HepG2 (cell line): ENCODE measurements around the gene DIAPH1. TPM values are rescaled to one million over a fixed set of nuclear protein-coding genes. Genes with fewer than 3 reads are reported as not detected.

ENCODE experiments used
- ADNP ChIP-seq: sonication (generic); formaldehyde crosslinking; IDR thresholded peaks from 2 replicates; pipeline ENCODE4 v1.4.0; 2020; ENCODE audit warnings: missing genetic modification reagents
- HNF4A ChIP-seq: sonication (generic); formaldehyde crosslinking; IDR thresholded peaks from 2 replicates; pipeline ENCODE4 v1.4.0; 2020; ENCODE audit warnings: missing genetic modification reagents
- MEF2D ChIP-seq: sonication (generic); formaldehyde crosslinking; IDR thresholded peaks from 2 replicates; pipeline ENCODE4 v1.5.1; 2020; ENCODE audit warnings: mild to moderate bottlenecking, missing genetic modification reagents
- MXI1 ChIP-seq: IDR thresholded peaks from 3 replicates; pipeline ENCODE4 v1.6.1; 2012; ENCODE audit warnings: low read depth, low read length, inconsistent platforms, borderline replicate concordance
- NPAS2 ChIP-seq: sonication (generic); formaldehyde crosslinking; IDR thresholded peaks from 2 replicates; pipeline ENCODE4 v1.8.0; 2022; ENCODE audit warnings: mild to moderate bottlenecking, missing genetic modification reagents, borderline replicate concordance
- PHF21A ChIP-seq: sonication (generic); formaldehyde crosslinking; IDR thresholded peaks from 2 replicates; pipeline ENCODE4 v1.5.0; 2020; ENCODE audit warnings: mild to moderate bottlenecking, missing genetic modification reagents
- U2AF1 ChIP-seq: fragments of 200-400 bp; formaldehyde crosslinking; optimal IDR thresholded peaks from 2 replicates; pipeline ENCODE3; 2017; ENCODE audit warnings: mild to moderate bottlenecking, low read depth, low read length
- ZNF460 ChIP-seq: sonication (generic); formaldehyde crosslinking; IDR thresholded peaks from 2 replicates; pipeline ENCODE4 v1.5.1; 2020; ENCODE audit warnings: missing genetic modification reagents, mild to moderate bottlenecking, borderline replicate concordance
- polyA plus RNA-seq, 8 experiments: library from polyadenylated mRNA; depleted of rRNA in 3 of 8; stranded (reverse) in 7 of 8; unstranded in 1 of 8; fragments of >200 nt; fragmentation: Illumina TruSeq in 4 of 8; extraction: Trizol in 4 of 8; gene quantifications; 2 replicates each; pipeline versions ENCODE4 v1.2.1 to v1.2.3, GENCODE V29; 2011 to 2016; ENCODE audit warnings: low read depth in 4 of 8, missing spikeins in 1 of 8, mixed read lengths in 1 of 8; ENCODE audit not compliant: insufficient read depth in 1 of 8
- total RNA-seq, 5 experiments: library from RNA; depleted of rRNA; stranded (reverse); fragments of >200 nt; fragmentation: Illumina TruSeq; extraction: Trizol; gene quantifications; 2 replicates each; pipeline ENCODE4 v1.2.3, GENCODE V29; 2016; ENCODE audit warnings: low read depth in 1 of 5
- TF ChIP-seq, protein P1 (sequence below): sonication (generic); formaldehyde crosslinking; IDR thresholded peaks from 2 replicates; pipeline ENCODE4 v1.4.0; 2020; ENCODE audit warnings: mild to moderate bottlenecking, missing genetic modification reagents
- TF ChIP-seq, protein P2 (sequence below): sonication (generic); formaldehyde crosslinking; IDR thresholded peaks from 2 replicates; pipeline ENCODE4 v1.5.1; 2020; ENCODE audit warnings: mild to moderate bottlenecking, missing genetic modification reagents
- TF ChIP-seq, protein P3 (sequence below): sonication (generic); formaldehyde crosslinking; IDR thresholded peaks from 2 replicates; pipeline ENCODE4 v1.4.0; 2020; ENCODE audit warnings: missing genetic modification reagents, borderline replicate concordance

The DIAPH1 gene
- total and polyA plus RNA-seq, 2 of the 13 experiments (the other 11 are each of a cell fraction or from before 2014, with no cell fraction given) = 25.1 to 33.9 TPM

DNA sequence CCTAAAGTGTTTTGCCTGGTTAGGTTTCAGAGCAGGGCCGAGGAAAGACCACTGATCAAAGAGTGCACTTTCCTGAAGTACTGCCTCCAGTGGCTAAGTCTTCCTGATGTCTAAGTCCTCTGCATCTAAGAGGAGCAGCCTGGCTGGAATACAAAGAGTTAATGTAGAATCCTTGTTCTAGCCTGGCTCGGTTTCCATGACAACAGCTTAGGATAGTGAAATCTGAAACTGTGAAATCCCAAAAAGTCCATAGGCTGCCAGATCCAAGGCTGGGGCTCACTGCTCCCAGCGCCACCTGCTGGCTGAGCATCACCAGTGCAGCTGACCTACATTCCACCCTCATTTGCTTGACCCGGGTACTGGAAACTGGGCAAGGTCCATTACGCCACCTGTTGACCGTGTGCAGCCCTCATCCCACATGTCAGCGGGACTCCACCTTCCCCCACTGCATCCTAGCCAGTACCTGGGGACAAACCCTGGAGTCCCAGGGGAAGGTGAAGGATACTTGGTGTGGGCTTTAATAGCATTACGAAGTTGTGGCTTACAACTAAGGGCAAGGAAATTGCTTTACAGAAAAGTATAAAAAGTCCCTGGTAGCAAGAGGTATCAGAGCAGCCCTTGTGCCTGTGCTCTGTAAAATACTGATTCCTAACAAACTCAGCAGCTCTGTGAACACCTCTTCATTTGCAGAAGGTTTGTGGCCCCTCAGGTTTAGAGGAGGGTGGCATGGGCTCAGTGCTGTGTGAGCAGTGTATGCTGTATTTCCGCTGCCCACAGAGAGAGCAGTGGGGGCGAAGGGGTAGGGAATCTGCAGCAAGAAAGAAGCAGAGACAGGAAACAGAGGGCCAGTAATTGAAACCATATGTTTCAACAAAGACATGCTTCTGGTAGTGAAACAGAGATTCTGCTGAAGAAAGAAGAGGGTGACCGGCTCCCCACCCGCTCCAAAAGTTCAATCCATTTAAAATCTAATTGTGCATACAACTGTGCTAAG, 93.9 kb downstream of the DIAPH1 start (continued):
- TF ChIP-seq, protein P1, sequence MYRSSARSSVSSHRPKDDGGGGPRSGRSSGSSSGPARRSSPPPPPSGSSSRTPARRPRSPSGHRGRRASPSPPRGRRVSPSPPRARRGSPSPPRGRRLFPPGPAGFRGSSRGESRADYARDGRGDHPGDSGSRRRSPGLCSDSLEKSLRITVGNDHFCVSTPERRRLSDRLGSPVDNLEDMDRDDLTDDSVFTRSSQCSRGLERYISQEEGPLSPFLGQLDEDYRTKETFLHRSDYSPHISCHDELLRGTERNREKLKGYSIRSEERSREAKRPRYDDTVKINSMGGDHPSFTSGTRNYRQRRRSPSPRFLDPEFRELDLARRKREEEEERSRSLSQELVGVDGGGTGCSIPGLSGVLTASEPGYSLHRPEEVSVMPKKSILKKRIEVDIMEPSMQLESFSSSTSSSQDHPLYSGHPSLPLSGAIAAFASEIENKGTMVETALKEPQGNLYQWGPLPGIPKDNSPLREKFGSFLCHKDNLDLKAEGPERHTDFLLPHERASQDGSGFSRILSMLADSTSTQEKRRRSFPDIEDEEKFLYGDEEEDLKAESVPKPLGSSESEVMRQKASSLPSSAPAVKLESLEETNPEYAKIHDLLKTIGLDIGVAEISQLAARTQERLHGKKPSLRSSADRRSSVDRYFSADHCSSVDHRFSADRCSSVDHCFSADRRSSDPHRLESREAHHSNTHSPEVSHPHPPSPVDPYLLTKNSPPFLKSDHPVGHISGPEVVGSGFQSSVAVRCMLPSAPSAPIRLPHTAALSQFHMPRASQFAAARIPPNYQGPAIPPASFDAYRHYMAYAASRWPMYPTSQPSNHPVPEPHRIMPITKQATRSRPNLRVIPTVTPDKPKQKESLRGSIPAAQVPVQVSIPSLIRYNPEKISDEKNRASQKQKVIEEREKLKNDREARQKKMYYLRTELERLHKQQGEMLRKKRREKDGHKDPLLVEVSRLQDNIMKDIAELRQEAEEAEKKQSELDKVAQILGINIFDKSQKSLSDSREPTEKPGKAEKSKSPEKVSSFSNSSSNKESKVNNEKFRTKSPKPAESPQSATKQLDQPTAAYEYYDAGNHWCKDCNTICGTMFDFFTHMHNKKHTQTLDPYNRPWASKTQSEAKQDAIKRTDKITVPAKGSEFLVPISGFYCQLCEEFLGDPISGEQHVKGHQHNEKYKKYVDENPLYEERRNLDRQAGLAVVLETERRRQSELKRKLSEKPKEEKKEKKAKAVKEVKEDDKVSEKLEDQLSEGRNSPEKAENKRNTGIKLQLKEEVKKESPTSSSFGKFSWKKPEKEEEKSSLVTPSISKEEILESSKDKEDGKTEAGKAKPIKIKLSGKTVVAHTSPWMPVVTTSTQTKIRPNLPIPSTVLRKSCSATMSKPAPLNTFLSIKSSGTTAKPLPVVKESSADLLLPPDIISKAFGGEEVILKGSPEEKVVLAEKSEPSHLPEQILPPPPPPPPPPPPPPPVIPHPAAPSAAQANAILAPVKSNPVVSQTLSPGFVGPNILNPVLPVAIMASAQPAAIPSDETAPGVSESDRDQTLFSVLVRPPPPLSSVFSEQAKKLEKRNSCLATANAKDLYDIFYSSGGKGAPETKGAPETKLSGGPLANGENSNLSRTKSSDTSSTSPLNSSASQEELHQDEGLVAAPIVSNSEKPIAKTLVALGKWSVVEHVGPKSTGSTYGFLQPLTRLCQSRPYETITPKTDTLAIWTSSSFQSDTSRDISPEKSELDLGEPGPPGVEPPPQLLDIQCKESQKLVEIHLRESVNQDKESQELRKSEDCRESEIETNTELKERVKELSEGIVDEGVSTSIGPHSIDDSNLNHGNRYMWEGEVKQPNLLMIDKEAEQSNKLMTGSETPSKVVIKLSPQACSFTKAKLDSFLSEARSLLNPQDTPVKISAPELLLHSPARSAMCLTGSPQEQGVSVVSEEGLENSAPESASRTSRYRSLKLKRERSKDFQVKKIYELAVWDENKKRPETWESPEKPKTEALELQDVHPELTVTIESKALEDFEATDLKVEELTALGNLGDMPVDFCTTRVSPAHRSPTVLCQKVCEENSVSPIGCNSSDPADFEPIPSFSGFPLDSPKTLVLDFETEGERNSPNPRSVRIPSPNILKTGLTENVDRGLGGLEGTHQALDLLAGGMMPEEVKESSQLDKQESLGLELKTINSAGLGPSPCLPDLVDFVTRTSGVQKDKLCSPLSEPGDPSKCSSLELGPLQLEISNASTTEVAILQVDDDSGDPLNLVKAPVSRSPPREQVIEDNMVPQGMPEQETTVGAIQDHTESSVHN (CRISPR knock-in tag) = no peak
- no peak for TF ChIP-seq ADNP
- no peak for TF ChIP-seq MEF2D
- TF ChIP-seq, protein P2, sequence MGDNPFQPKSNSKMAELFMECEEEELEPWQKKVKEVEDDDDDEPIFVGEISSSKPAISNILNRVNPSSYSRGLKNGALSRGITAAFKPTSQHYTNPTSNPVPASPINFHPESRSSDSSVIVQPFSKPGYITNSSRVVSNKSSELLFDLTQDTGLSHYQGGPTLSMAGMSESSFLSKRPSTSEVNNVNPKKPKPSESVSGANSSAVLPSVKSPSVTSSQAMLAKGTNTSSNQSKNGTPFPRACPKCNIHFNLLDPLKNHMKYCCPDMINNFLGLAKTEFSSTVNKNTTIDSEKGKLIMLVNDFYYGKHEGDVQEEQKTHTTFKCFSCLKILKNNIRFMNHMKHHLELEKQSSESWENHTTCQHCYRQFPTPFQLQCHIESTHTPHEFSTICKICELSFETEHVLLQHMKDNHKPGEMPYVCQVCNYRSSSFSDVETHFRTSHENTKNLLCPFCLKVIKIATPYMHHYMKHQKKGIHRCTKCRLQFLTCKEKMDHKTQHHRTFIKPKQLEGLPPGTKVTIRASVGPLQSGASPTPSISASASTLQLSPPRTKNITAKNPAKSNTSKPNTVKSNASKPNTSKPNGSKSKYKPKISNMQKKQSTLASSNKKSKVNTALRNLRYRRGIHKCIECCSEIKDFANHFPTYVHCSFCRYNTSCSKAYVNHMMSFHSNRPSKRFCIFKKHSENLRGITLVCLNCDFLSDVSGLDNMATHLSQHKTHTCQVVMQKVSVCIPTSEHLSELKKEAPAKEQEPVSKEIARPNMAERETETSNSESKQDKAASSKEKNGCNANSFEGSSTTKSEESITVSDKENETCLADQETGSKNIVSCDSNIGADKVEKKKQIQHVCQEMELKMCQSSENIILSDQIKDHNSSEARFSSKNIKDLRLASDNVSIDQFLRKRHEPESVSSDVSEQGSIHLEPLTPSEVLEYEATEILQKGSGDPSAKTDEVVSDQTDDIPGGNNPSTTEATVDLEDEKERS (CRISPR knock-in tag) = 0 out of 2 replicates have a peak, but pooled peaks have one; percentile 34
- TF ChIP-seq, protein P3, sequence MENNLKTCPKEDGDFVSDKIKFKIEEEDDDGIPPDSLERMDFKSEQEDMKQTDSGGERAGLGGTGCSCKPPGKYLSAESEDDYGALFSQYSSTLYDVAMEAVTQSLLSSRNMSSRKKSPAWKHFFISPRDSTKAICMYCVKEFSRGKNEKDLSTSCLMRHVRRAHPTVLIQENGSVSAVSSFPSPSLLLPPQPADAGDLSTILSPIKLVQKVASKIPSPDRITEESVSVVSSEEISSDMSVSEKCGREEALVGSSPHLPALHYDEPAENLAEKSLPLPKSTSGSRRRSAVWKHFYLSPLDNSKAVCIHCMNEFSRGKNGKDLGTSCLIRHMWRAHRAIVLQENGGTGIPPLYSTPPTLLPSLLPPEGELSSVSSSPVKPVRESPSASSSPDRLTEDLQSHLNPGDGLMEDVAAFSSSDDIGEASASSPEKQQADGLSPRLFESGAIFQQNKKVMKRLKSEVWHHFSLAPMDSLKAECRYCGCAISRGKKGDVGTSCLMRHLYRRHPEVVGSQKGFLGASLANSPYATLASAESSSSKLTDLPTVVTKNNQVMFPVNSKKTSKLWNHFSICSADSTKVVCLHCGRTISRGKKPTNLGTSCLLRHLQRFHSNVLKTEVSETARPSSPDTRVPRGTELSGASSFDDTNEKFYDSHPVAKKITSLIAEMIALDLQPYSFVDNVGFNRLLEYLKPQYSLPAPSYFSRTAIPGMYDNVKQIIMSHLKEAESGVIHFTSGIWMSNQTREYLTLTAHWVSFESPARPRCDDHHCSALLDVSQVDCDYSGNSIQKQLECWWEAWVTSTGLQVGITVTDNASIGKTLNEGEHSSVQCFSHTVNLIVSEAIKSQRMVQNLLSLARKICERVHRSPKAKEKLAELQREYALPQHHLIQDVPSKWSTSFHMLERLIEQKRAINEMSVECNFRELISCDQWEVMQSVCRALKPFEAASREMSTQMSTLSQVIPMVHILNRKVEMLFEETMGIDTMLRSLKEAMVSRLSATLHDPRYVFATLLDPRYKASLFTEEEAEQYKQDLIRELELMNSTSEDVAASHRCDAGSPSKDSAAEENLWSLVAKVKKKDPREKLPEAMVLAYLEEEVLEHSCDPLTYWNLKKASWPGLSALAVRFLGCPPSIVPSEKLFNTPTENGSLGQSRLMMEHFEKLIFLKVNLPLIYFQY = peak; percentile 72; the same call in 1 of the 2 replicates
- TF ChIP-seq NPAS2 (CRISPR knock-in tag) = no peak
- peak; percentile 60; the same call in 1 of the 3 replicates for TF ChIP-seq MXI1
- TF ChIP-seq U2AF1 = no peak
- TF ChIP-seq ZNF460 (CRISPR knock-in tag) = no peak
- TF ChIP-seq PHF21A (CRISPR knock-in tag) = peak; percentile 30; the same call in 1 of the 2 replicates
- peak; percentile 77 for TF ChIP-seq HNF4A (CRISPR knock-in tag)
